Esophagus (tissue), 2 donors: ENCODE data around the gene HARS2. TPM values are rescaled to one million over a fixed set of nuclear protein-coding genes. Genes with fewer than 3 reads are reported as not detected.
"Not testable (repeated sequence)": the region's sequence is repeated elsewhere in the genome, so short reads cannot be mapped to it uniquely, and the experiment has no call there.

Experiments used
- H3K27ac ChIP-seq, 2 donors: one replicate each; pipeline ENCODE4 v1.5.1; 2013; ENCODE audit warnings: low read depth in 2 of 2, mild to moderate bottlenecking in 2 of 2, inconsistent platforms in 1 of 2, low read length in 1 of 2, moderate library complexity in 1 of 2
- H3K27me3 ChIP-seq, 2 donors: one replicate each; pipeline ENCODE4 v1.6.1; 2013; ENCODE audit warnings: low read length in 2 of 2, control low read depth in 1 of 2, mild to moderate bottlenecking in 1 of 2; ENCODE audit not compliant: insufficient read depth in 2 of 2, control insufficient read depth in 1 of 2
- H3K36me3 ChIP-seq, 2 donors: one replicate each; pipeline ENCODE4 v1.6.1; 2013; ENCODE audit warnings: low read length in 1 of 2; ENCODE audit not compliant: control insufficient read depth in 2 of 2, insufficient read depth in 2 of 2
- H3K4me1 ChIP-seq, 2 donors: one replicate each; pipeline ENCODE4 v1.6.1; 2013; ENCODE audit warnings: low read length in 1 of 2; ENCODE audit not compliant: control insufficient read depth in 2 of 2, insufficient read depth in 2 of 2
- H3K4me3 ChIP-seq, 2 donors: one replicate each; pipeline ENCODE4 v1.5.1; 2013; ENCODE audit warnings: low read length in 2 of 2, mild to moderate bottlenecking in 2 of 2, low read depth in 1 of 2, moderate library complexity in 1 of 2
- H3K9me3 ChIP-seq, 2 donors: one replicate each; pipeline ENCODE4 v1.6.1; 2013; ENCODE audit warnings: mild to moderate bottlenecking in 2 of 2, low read depth in 1 of 2, low read length in 1 of 2, moderate library complexity in 1 of 2; ENCODE audit not compliant: control insufficient read depth in 2 of 2, insufficient read depth in 1 of 2
- WGBS, 2 donors: extraction: QIAGEN DNeasy Blood & Tissue Kit; methylation state at CpG; one replicate each; pipeline ENCODE4 v1.1.7; 2013; 5-methylcytosine and 5-hydroxymethylcytosine counted together
- polyA plus RNA-seq, 2 donors: library from polyadenylated mRNA; stranded (reverse); fragments of 200-250 nt; gene quantifications; one replicate each; pipeline ENCODE4 v1.2.3, GENCODE V29; 2013
- donor health status: healthy with polysubstance abuse.
- donor health status: Bipolar disorder and iron deficiency.

The HARS2 gene
- polyA plus RNA-seq, 2 donors = 13.9 to 17.6 TPM

DNA sequence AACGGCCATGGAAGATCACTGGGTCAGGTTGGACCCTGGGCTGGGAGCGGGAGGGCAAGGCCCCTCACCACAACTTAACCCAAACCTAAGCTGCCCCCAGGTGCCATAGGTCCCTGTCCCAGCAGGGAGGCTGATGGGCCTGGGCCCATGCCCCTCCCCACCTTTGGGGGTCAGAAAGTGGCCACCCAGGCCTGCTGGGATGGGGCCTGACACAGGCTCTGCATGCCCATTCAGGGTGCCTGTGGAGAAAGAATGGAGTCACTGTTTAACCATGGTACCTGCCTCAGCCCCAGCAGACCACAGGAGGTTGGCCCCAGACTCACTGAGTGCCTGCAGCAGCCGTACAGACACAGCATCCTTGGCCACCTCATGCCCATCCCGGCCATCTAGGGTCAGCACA lies 20.2 kb upstream of the HARS2 start:
- not testable (repeated sequence) for H3K27me3 ChIP-seq, H3K9me3 ChIP-seq, H3K27ac ChIP-seq, H3K4me1 ChIP-seq, H3K4me3 ChIP-seq
- peaks cover 27 to 52% of the 10 kb centered on the region in 2 donors for H3K36me3 ChIP-seq
- WGBS, 2 donors = 92 to 95% methylated on average over 4 of the region's 4 CpGs

DNA sequence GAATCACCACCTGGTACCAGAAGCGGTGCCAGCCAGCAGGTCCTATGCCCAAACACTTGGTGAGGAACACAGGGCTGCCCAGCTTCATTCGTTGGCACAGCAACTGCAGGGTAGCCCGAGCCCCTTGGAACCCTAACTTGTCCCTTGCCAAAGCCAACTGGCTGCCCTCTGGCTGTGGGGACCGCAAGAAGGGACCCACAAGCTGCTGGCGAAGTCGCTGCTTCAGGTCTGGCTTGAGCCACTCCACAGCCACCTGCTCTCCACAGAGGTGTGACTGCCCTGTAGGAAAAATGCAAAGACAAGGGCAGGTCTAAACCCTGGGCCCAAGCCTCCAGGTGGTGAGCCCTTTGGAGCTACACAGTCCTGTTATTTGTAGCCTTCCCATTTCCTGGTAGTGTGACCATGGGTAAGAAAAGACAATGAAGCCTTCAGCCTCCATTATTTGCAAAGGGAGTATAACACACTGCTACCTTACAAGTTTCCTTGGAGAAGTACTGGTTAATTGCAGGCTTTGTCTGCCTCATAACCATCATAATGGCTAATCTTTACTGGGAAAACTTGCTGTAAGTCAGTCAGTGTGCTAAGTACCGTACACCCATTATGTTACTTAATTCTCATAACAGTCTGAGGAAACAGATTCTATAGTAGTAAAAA lies 19.7 kb upstream of the HARS2 start:
- Histone ChIP-seq H3K4me3 (no peak overlapping the region), H3K9me3 (no peaks in the 10 kb centered on the region), H3K27me3 (no peaks in the 10 kb centered on the region), H3K36me3 (peaks cover 29 to 55% of the 10 kb centered on the region in 2 donors), H3K4me1 (peaks cover 0 to 3% of the 10 kb centered on the region in 2 donors), H3K27ac (no peak overlapping the region)
- WGBS, 2 donors = 95 to 97% methylated on average over 4 to 6 of the region's 7 CpGs

GRCh38 chr5:140672455-140673186 lies 18.6 kb upstream of the HARS2 start:
- 55 to 60% methylated on average over 69 to 70 of the region's 70 CpGs for WGBS, 2 donors
- no peaks in the 10 kb centered on the region for H3K27me3 ChIP-seq
- peaks cover 37 to 65% of the 10 kb centered on the region in 2 donors for H3K36me3 ChIP-seq
- H3K4me3 ChIP-seq = no peak overlapping the region
- no peak overlapping the region for H3K27ac ChIP-seq
- peaks cover 0 to 3% of the 10 kb centered on the region in 2 donors for H3K4me1 ChIP-seq
- no peaks in the 10 kb centered on the region for H3K9me3 ChIP-seq

DNA sequence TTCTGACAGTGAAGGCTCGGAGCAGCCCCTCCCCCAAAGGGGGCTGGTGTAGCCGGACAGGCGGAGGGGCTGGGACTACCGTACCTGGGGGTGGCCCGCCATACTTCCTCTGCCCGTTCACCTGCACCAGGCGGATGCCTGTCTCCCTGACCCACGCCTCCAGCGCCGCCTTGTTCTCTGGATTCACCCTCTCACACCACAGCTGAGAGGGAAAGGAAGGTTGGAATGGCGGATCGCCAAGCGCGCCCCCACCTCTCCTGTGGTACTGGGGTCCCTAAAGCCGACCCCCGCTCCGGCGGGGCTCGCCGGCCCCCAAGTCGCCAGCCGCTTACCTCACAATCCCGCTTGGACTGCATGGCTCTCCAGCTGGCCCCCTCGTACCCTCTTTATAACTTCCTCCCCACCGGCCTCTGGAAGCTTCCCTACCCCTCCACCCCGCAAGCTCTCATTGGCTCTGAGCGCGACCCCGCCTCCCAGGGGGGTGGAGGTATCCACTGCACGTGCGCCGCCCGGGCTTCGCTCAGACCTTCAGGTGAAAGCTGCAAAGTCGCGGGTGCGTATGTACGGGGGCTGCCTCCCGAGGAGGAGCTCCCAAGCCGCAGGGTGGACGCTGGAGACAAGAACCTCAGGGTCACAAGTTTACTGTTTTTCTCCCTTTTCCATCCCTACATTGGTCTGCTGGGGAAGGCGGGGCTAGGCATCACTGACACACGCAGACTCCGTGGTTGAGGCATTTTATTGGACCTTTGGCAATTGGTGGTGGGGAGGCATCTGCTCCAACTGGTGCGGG lies 17.9 kb upstream of the HARS2 start, which contains the start of gene DND1:
TSS of gene DND1 (minus strand) at position 390 of the 790 bp plus-strand sequence. CDS start at position 356, 34 bp downstream.
- no peak within 1 kb of the TSS for H3K4me3 ChIP-seq
- no peak within 1 kb of the TSS for H3K27ac ChIP-seq
- 90 to 92% methylated on average over 45 of the region's 45 CpGs for WGBS, 2 donors
- H3K4me1 ChIP-seq = no peaks in the 10 kb centered on the region
- H3K27me3 ChIP-seq = no peaks in the 10 kb centered on the region
- H3K9me3 ChIP-seq = no peaks in the 10 kb centered on the region
- H3K36me3 ChIP-seq = peaks cover 31 to 62% of the 10 kb centered on the region in 2 donors

- Histone ChIP-seq H3K9me3 (no peaks in the 10 kb centered on the region), H3K27me3 (no peaks in the 10 kb centered on the region), H3K36me3 (peaks cover 23 to 54% of the 10 kb centered on the region in 2 donors), H3K4me3 (no peak overlapping the region), H3K4me1 (no peaks in the 10 kb centered on the region), H3K27ac (no peak overlapping the region)
- 79 to 83% methylated on average over 2 of the region's 2 CpGs for WGBS, 2 donors
Measured at GRCh38 chr5:140674211-140674610, 17.0 kb upstream of the HARS2 start.

DNA sequence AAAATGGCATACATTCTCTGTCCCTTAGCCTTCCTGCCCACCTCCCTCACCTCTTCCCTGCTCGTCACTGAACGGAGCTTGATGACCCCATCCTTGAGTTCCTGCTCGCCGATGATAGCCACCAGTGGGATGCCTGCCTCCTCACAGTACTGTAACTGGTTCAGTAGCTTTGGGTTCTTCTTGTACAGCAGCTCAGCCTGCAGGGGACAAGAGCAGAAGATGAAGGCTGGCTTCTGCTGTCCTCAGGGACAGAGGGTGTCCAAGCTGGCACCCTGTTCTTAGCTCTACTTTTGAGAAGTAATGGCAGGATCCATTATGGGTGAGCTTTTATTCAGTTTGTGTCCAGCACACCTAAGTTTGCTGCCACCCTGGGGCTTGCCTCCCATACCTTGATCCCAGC lies 16.6 kb upstream of the HARS2 start:
- 92 to 95% methylated on average over 4 of the region's 4 CpGs for WGBS, 2 donors
- H3K36me3 ChIP-seq = peaks cover 19 to 50% of the 10 kb centered on the region in 2 donors

DNA sequence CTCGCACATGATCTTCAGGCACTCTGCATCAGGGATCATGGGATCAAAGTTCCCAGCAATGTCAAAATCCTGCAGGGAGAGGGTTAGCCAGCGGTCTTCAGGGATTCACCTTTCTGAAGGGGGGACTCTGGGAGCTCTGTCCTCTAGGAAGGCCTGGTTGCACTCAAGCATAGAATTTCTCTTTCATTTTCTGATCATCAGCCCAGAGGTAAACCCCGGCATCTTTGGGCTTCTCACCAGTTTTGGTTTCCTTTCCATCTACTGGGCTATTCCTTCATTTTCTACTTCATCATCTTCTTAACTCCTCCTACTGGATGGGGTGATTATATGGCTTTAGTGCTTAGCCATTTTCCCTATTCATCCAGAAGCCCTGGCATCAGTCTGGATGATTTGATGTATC lies 13.3 kb upstream of the HARS2 start:
- Histone ChIP-seq H3K4me1 (no peaks in the 10 kb centered on the region), H3K36me3 (peaks cover 25 to 44% of the 10 kb centered on the region in 2 donors), H3K27me3 (no peaks in the 10 kb centered on the region), H3K27ac (no peak overlapping the region), H3K4me3 (no peak overlapping the region), H3K9me3 (no peaks in the 10 kb centered on the region)
- 89 to 95% methylated on average over 3 of the region's 3 CpGs for WGBS, 2 donors

More for the DNA sequence above, 16.6 kb upstream of the HARS2 start:
- no peak overlapping the region for H3K4me3 ChIP-seq
- no peaks in the 10 kb centered on the region for H3K9me3 ChIP-seq
- H3K27ac ChIP-seq = no peak overlapping the region
- H3K27me3 ChIP-seq = no peaks in the 10 kb centered on the region
- H3K4me1 ChIP-seq = no peaks in the 10 kb centered on the region

- H3K9me3 ChIP-seq = no peaks in the 10 kb centered on the region
- H3K27me3 ChIP-seq = no peaks in the 10 kb centered on the region
- no peak overlapping the region for H3K4me3 ChIP-seq
- no peaks in the 10 kb centered on the region for H3K4me1 ChIP-seq
- peaks cover 25 to 39% of the 10 kb centered on the region in 2 donors for H3K36me3 ChIP-seq
- no peak overlapping the region for H3K27ac ChIP-seq
- 95 to 97% methylated on average over 7 of the region's 7 CpGs for WGBS, 2 donors
Measured at GRCh38 chr5:140678993-140679392, 12.3 kb upstream of the HARS2 start.

- WGBS, 2 donors = 52 to 55% methylated on average over 8 of the region's 8 CpGs
- Histone ChIP-seq H3K27ac (peak overlapping the region; percentile 92 to 99), H3K4me1 (peaks cover 0 to 2% of the 10 kb centered on the region in 2 donors), H3K4me3 (peak overlapping the region; percentile 84 to 91), H3K9me3 (no peaks in the 10 kb centered on the region), H3K36me3 (peaks cover under 1 to 8% of the 10 kb centered on the region in 2 donors), H3K27me3 (no peaks in the 10 kb centered on the region)
Measured at GRCh38 chr5:140690376-140690932, 801 bp upstream of the HARS2 start.
